IMR-90 (cell line): ENCODE data around the gene UBR4. TPM values are rescaled to one million over a fixed set of nuclear protein-coding genes. Genes with fewer than 3 reads are reported as not detected.
A peak's percentile ranks its signal among the peaks of the same experiment; 100 is the strongest.

Experiments used
- ATAC-seq: fragments of 200-7000 bp; cut with Tn5 transposase; 2 replicates; pipeline ENCODE4 v1.9.1; 2020; ENCODE audit warnings: low read depth, mild to moderate bottlenecking, moderate library complexity
- BruUV-seq: library from RNA; stranded (reverse); fragments of 400-500 nt; replicated peaks from 2 replicates; lab custom pipeline; 2021; lab: Mats Ljungman, UMichigan
- CTCF ChIA-PET: fragments of 300-600 bp; formaldehyde crosslinking; extraction: SDS; loops from one replicate; lab custom pipeline; 2021; ENCODE audit warnings: antibody characterized with exemption; lab: Yijun Ruan, JAX
- POLR2A ChIA-PET: fragments of 300-600 bp; sonication (Branson Sonifier 250); formaldehyde crosslinking; loops from one replicate; lab custom pipeline; 2022; ENCODE audit warnings: antibody characterized with exemption; ENCODE audit not compliant: unreplicated experiment; lab: Charles Lee
- DNase-seq: peaks from one replicate; pipeline ENCODE4 v3.0.0; 2013
- H2AFZ ChIP-seq: replicated peaks from 2 replicates; pipeline ENCODE3; 2013; ENCODE audit warnings: low read length, mild to moderate bottlenecking; ENCODE audit not compliant: poor library complexity
- H2AK5ac ChIP-seq: 2 replicates; pipeline ENCODE4 v1.6.1; 2013; ENCODE audit warnings: low read depth, low read length, inconsistent platforms
- H2AK9ac ChIP-seq: replicated peaks from 2 replicates; pipeline ENCODE3; 2013; ENCODE audit warnings: mild to moderate bottlenecking, low read depth, low read length, moderate library complexity; ENCODE audit not compliant: poor library complexity
- H2BK120ac ChIP-seq: 2 replicates; pipeline ENCODE4 v1.6.1; 2013; ENCODE audit warnings: low read depth, low read length, inconsistent platforms
- H2BK15ac ChIP-seq: 3 replicates; pipeline ENCODE4 v1.6.1; 2013; ENCODE audit warnings: low read depth, low read length, inconsistent platforms
- H2BK20ac ChIP-seq: 2 replicates; pipeline ENCODE4 v1.6.1; 2013; ENCODE audit warnings: low read depth, mild to moderate bottlenecking, inconsistent platforms, low read length, moderate library complexity
- H2BK5ac ChIP-seq: 2 replicates; pipeline ENCODE4 v1.6.1; 2013; ENCODE audit warnings: mild to moderate bottlenecking, low read depth, low read length, inconsistent platforms; ENCODE audit not compliant: poor library complexity, severe bottlenecking
- H3K14ac ChIP-seq: replicated peaks from 2 replicates; pipeline ENCODE4 v1.6.1; 2013; ENCODE audit warnings: low read depth, low read length, inconsistent platforms
- H3K18ac ChIP-seq: 2 replicates; pipeline ENCODE4 v1.6.1; 2013; ENCODE audit warnings: low read depth, low read length, control low read depth
- H3K23ac ChIP-seq: 2 replicates; pipeline ENCODE4 v1.6.1; 2013; ENCODE audit warnings: low read depth, low read length, inconsistent platforms
- H3K27ac ChIP-seq: 2 replicates; pipeline ENCODE4 v1.5.1; 2013; ENCODE audit warnings: mild to moderate bottlenecking, control low read depth, low read length; ENCODE audit not compliant: insufficient read depth
- H3K27me3 ChIP-seq: 2 replicates; pipeline ENCODE4 v1.6.1; 2013; ENCODE audit warnings: low read length; ENCODE audit not compliant: control insufficient read depth, insufficient read depth
- H3K36me3 ChIP-seq: 2 replicates; pipeline ENCODE4 v1.6.1; 2013; ENCODE audit warnings: low read length, mixed read lengths; ENCODE audit not compliant: control insufficient read depth, insufficient read depth
- H3K4ac ChIP-seq: 2 replicates; pipeline ENCODE4 v1.6.1; 2013; ENCODE audit warnings: low read depth, low read length, inconsistent platforms
- H3K4me1 ChIP-seq: 2 replicates; pipeline ENCODE4 v1.6.1; 2013; ENCODE audit warnings: low read length, mixed read lengths; ENCODE audit not compliant: control insufficient read depth, insufficient read depth
- H3K4me2 ChIP-seq: 2 replicates; pipeline ENCODE4 v1.6.1; 2013; ENCODE audit warnings: low read depth, mild to moderate bottlenecking, control low read depth, low read length, moderate library complexity
- H3K4me3 ChIP-seq: 2 replicates; pipeline ENCODE4 v1.5.1; 2013; ENCODE audit warnings: low read depth, mild to moderate bottlenecking, control low read depth, low read length, moderate library complexity; ENCODE audit not compliant: insufficient read depth
- H3K56ac ChIP-seq: 2 replicates; pipeline ENCODE4 v1.6.1; 2013; ENCODE audit warnings: low read length, inconsistent platforms; ENCODE audit not compliant: insufficient read depth; ENCODE audit errors: extremely low read depth
- H3K79me1 ChIP-seq, 2 experiments: 2 replicates each; pipeline ENCODE4 v1.6.1; 2013; ENCODE audit warnings: low read length in 2 of 2, inconsistent platforms in 1 of 2, low read depth in 1 of 2
- H3K9ac ChIP-seq: 2 replicates; pipeline ENCODE4 v1.6.1; 2013; ENCODE audit warnings: low read depth, low read length, control low read depth
- H3K9me1 ChIP-seq: 2 replicates; pipeline ENCODE4 v1.6.1; 2013; ENCODE audit warnings: low read length, inconsistent platforms; ENCODE audit not compliant: insufficient read depth
- H3K9me3 ChIP-seq: 2 replicates; pipeline ENCODE4 v1.6.1; 2013; ENCODE audit warnings: low read length; ENCODE audit not compliant: control insufficient read depth, insufficient read depth
- H4K20me1 ChIP-seq: 2 replicates; pipeline ENCODE4 v1.6.1; 2013; ENCODE audit warnings: low read length, inconsistent platforms; ENCODE audit not compliant: insufficient read depth
- H4K5ac ChIP-seq: 2 replicates; pipeline ENCODE4 v1.6.1; 2013; ENCODE audit warnings: mild to moderate bottlenecking, low read depth, low read length, control low read depth
- H4K8ac ChIP-seq, 2 experiments: 2 replicates each; pipeline ENCODE4 v1.6.1; 2013; ENCODE audit warnings: low read depth in 2 of 2, low read length in 2 of 2, control low read depth in 1 of 2, inconsistent platforms in 1 of 2
- H4K91ac ChIP-seq: 2 replicates; pipeline ENCODE4 v1.6.1; 2013; ENCODE audit warnings: low read depth, low read length, inconsistent platforms; ENCODE audit not compliant: insufficient read depth
- BHLHE40 ChIP-seq: fragments of 150-350 bp; IDR thresholded peaks from 2 replicates; pipeline ENCODE4 v1.6.1; 2016; ENCODE audit warnings: mild to moderate bottlenecking, low read depth, low read length
- CEBPB ChIP-seq: IDR thresholded peaks from 2 replicates; pipeline ENCODE4 v1.6.1; 2012; ENCODE audit warnings: low read depth, low read length, improper control_type of control experiment
- CTCF ChIP-seq: conservative IDR thresholded peaks from 2 replicates; pipeline ENCODE4 v1.5.1; 2012; ENCODE audit warnings: mild to moderate bottlenecking, low read depth, low read length, improper control_type of control experiment
- ELK1 ChIP-seq: fragments of 150-350 bp; IDR thresholded peaks from 2 replicates; pipeline ENCODE4 v1.6.1; 2016; ENCODE audit warnings: low read depth, mild to moderate bottlenecking, low read length, moderate library complexity, borderline replicate concordance
- FOS ChIP-seq: fragments of 150-350 bp; IDR thresholded peaks from 2 replicates; pipeline ENCODE4 v1.6.1; 2016; ENCODE audit warnings: low read depth, low read length
- MAFK ChIP-seq: IDR thresholded peaks from 2 replicates; pipeline ENCODE4 v1.6.1; 2012; ENCODE audit warnings: low read depth, low read length, improper control_type of control experiment
- MAZ ChIP-seq: IDR thresholded peaks from 2 replicates; pipeline ENCODE4 v1.6.1; 2012; ENCODE audit warnings: low read depth, mild to moderate bottlenecking, low read length, improper control_type of control experiment, moderate library complexity, borderline replicate concordance
- MXI1 ChIP-seq: IDR thresholded peaks from 2 replicates; pipeline ENCODE4 v1.6.1; 2012; ENCODE audit warnings: low read depth, mild to moderate bottlenecking, low read length, moderate library complexity, borderline replicate concordance
- NFE2L2 ChIP-seq: fragments of 150-350 bp; IDR thresholded peaks from 2 replicates; pipeline ENCODE4 v1.6.1; 2016; ENCODE audit warnings: low read depth, mild to moderate bottlenecking, low read length
- POLR2A ChIP-seq: IDR thresholded peaks from 2 replicates; pipeline ENCODE4 v1.6.1; 2012; ENCODE audit warnings: mild to moderate bottlenecking, low read depth, low read length
- RCOR1 ChIP-seq: IDR thresholded peaks from 2 replicates; pipeline ENCODE4 v1.6.1; 2012; ENCODE audit warnings: mild to moderate bottlenecking, low read length, improper control_type of control experiment; ENCODE audit not compliant: insufficient replicate concordance
- RFX5 ChIP-seq: IDR thresholded peaks from 2 replicates; pipeline ENCODE4 v1.8.0; 2012; ENCODE audit warnings: low read depth, mild to moderate bottlenecking, low read length, moderate library complexity
- SMC3 ChIP-seq: fragments of 150-350 bp; IDR thresholded peaks from 2 replicates; pipeline ENCODE4 v1.6.1; 2016; ENCODE audit warnings: low read depth, mild to moderate bottlenecking, antibody characterized with exemption, low read length, moderate library complexity
- USF2 ChIP-seq: fragments of 150-350 bp; IDR thresholded peaks from 2 replicates; pipeline ENCODE4 v1.6.1; 2017; ENCODE audit warnings: mild to moderate bottlenecking, antibody characterized with exemption, low read length, low read depth
- WGBS, 2 experiments: methylation state at CpG; one replicate each; pipeline versions ENCODE4 v1.1.5 to v1.1.7; 2013; ENCODE audit warnings: missing lambda C conversion rate in 2 of 2; ENCODE audit not compliant: insufficient read length in 1 of 2; ENCODE audit errors: extremely low coverage in 2 of 2; 5-methylcytosine and 5-hydroxymethylcytosine counted together
- dilution Hi-C: fragments of 300-500 bp; cut with HindIII; formaldehyde crosslinking; loops from one replicate; pipeline ENCODE4 v1.14.3; 2018; ENCODE audit warnings: low sequenced_read_pairs; ENCODE audit not compliant: unreplicated experiment
- in situ Hi-C: fragments of 300-500 bp; cut with MboI; formaldehyde crosslinking; loops from 3 replicates; pipeline ENCODE4 v1.14.3; 2019; ENCODE audit warnings: low sequenced_read_pairs, inconsistent platforms, mixed read lengths
- intact Hi-C: fragments of 100-400 bp; cut with micrococcal nuclease; formaldehyde crosslinking; loops from 2 replicates; pipeline ENCODE4 v1.10.0; 2022
- polyA plus RNA-seq, 3 experiments: library from polyadenylated mRNA; depleted of rRNA; stranded (reverse); fragments of >200 nt; gene quantifications; 2 replicates each; pipeline ENCODE4 v1.2.3, GENCODE V29; 2012; ENCODE audit warnings: low replicate concordance in 1 of 3
- total RNA-seq: library from RNA; depleted of rRNA; stranded (reverse); fragments of >200 nt; gene quantifications from 2 replicates; pipeline ENCODE4 v1.2.3, GENCODE V29; 2012

UBR4 gene
- total and polyA plus RNA-seq, 2 of the 4 experiments (the other 2 are of a cell fraction): 87.8 to 121 TPM

- DNase-seq (no peak), ATAC-seq (no peak)
- H3K56ac ChIP-seq: no peak overlapping the region
- in situ Hi-C loops (no loop called here), dilution Hi-C loops (no loop called here), intact Hi-C loops (no loop called here)
- no peak overlapping the region for H4K91ac ChIP-seq
- H2BK20ac ChIP-seq: no peak overlapping the region
- H3K4me1 ChIP-seq: peaks cover 2% of the 10 kb centered on the region; the same call in 1 of the 2 replicates
- no peak overlapping the region for H3K14ac ChIP-seq
- no peak overlapping the region for H3K9ac ChIP-seq
- H3K23ac ChIP-seq: no peak overlapping the region
- H2BK5ac ChIP-seq: no peak overlapping the region
- H3K4me3 ChIP-seq: no peak overlapping the region
- no peak overlapping the region for H3K4ac ChIP-seq
- H2BK15ac ChIP-seq: no peak overlapping the region; the same call in 2 of the 3 replicates
- 57% methylated on average over 11 of the region's 21 CpGs; no CpG with 5 or more reads in 1 of the 2 experiments for WGBS, 2 experiments
- no peak overlapping the region for H3K4me2 ChIP-seq
- H3K18ac ChIP-seq: no peak overlapping the region
- BruUV-seq: no TSS peak
- no peaks in the 10 kb centered on the region for H3K79me1 ChIP-seq
- H3K27ac ChIP-seq: no peak overlapping the region
- no peak overlapping the region for H2AK9ac ChIP-seq
- no peak overlapping the region for H4K5ac ChIP-seq
- H4K8ac ChIP-seq: no peak overlapping the region
- no peaks in the 10 kb centered on the region for H3K36me3 ChIP-seq
- no peaks in the 10 kb centered on the region for H3K9me3 ChIP-seq
- H4K20me1 ChIP-seq: no peaks in the 10 kb centered on the region
- H3K9me1 ChIP-seq: peaks cover 5% of the 10 kb centered on the region
- H3K27me3 ChIP-seq: peaks cover 11% of the 10 kb centered on the region; the same call in 1 of the 2 replicates
- H2AFZ ChIP-seq: peak overlapping the region; percentile 43
- H2AK5ac ChIP-seq: 0 out of 2 replicates have a peak overlapping the region, but pooled peaks have one; percentile 16
- ChIA-PET CTCF (no interaction called here), POLR2A (no interaction called here)
- H2BK120ac ChIP-seq: no peak overlapping the region
- no peak for TF ChIP-seq SMC3
- TF ChIP-seq CTCF: no peak
- no peak for TF ChIP-seq CEBPB
- no peak for TF ChIP-seq NFE2L2
- no peak for TF ChIP-seq RCOR1
- no peak for TF ChIP-seq MXI1
- TF ChIP-seq RFX5: no peak
- no peak for TF ChIP-seq USF2
- TF ChIP-seq FOS: no peak
- no peak for TF ChIP-seq MAZ
- no peak for TF ChIP-seq POLR2A
- TF ChIP-seq BHLHE40: no peak
- no peak for TF ChIP-seq MAFK
- no peak for TF ChIP-seq ELK1
These were observed 180.6 kb downstream of the UBR4 start for GRCh38 chr1:19029191-19030085.
